CD4-positive, alpha-beta T cell treated with Interleukin-4 for 4 hours (primary cell): ENCODE measurements around the gene HLA-B.
A peak's percentile ranks its signal among the peaks of the same experiment; 100 is the strongest.
"Not testable (repeated sequence)": the region's sequence is repeated elsewhere in the genome, so short reads cannot be mapped to it uniquely, and the experiment has no call there.

Experiments used
- DNase-seq: peaks from one replicate; pipeline ENCODE4 v3.0.0-alpha.2; 2020

The HLA-B gene

GRCh38 chr6:31356946-31357466, at the start of gene HLA-B:
HLA-B (minus strand) TSS chr6:31357179; CDS start chr6:31357158, 21 bp downstream.
- DNase-seq, result peak; percentile 81

GRCh38 chr6:31405996-31406395, 49.0 kb upstream of the HLA-B start:
- DNase-seq, result no peak

GRCh38 chr6:31404061-31404364, 47.0 kb upstream of the HLA-B start:
- DNase-seq, result not testable (repeated sequence)

DNA sequence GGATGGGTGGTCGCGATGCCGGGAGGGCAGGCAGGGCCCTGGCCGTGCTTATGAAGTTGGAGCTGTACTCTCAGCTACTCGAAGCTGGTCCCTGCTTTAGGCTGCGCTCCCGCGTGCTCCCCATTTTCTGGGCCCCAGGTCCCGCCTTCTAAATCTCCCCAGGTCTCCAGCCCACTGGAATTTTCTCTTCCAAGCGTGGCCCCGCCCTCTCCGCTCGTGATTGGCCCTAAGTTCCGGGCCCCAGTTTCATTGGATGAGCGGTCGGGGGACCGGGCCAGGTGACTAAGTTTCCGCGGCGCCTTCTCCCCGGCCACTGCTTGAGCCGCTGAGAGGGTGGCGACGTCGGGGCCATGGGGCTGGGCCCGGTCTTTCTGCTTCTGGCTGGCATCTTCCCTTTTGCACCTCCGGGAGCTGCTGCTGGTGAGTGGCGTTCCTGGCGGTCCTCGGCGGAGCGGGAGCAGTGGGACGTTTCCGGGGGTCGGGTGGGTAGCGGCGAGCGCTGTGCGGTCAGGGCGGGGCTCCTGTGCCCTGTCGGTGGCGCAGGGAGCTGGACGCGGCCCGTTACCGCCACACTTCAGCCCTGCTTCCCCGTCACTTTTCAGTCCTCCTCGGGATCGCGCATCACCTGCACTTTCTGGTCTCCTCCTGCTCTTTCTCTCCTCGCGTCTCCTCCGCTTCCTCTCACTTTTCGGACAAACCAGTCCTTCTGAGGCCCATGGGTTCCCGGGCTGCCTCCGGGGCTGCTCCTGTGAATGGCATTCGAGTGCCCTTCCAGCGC, 46.5 kb upstream of the HLA-B start, which contains the start of gene MICA:
Gene MICA (plus strand): TSS at position 313 of the 778 bp plus-strand sequence. CDS start 38 bp downstream, at position 351.
- DNase-seq, result peak; percentile 60

DNA sequence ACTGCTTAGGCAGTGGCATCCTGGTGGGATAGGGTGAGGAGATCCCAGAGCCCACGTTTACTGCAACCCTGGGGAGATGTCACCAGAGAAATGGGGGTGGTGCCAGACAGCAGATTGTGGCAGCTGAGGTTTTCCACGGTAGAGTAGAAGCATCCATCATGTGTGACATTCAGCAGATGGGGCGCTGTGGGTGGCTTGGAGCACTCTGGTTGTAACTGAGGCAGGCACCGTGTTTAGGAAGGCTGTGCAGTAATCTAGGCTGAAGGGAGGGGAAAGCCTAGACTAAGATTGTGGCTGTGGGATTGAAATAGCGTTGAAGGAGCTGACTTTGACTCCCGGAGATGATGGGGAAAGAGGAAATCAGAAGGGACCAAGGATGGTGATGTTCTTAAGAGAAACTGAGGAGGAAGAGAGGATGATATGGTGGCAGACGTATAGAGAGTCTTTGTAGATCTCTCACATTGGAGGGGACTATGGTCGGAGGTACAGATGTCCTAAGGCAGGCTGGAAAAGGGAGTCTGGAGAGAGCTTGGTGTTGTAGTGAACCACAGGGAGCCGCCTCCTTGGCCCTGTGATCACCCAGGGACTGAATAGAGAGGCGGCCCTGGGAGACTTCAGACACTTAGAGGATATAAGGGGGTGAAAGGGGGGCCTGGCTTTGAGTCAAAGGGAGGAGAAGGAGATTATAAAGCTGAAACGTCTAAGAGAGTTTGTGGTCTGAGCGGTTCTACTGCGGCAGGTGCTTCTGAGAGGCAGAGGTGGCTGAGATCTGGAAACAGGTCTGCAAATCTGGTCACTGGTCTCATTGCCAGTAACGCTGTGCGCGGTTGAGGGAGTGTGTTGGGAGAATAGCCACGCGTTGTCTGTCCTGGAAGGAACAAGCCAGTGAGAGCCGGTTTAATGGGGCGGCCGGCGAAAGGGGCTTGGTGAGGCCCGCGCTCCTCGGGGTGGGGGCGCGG, 45.6 kb upstream of the HLA-B start:
- peak; percentile 46 for DNase-seq

GRCh38 chr6:31401403-31401802, 44.4 kb upstream of the HLA-B start:
- DNase-seq, result no peak

- DNase-seq, result peak; percentile 79
These were observed 43.7 kb upstream of the HLA-B start for GRCh38 chr6:31400467-31401289.

GRCh38 chr6:31399589-31400466, 42.8 kb upstream of the HLA-B start:
- peak; percentile 51 for DNase-seq

DNA sequence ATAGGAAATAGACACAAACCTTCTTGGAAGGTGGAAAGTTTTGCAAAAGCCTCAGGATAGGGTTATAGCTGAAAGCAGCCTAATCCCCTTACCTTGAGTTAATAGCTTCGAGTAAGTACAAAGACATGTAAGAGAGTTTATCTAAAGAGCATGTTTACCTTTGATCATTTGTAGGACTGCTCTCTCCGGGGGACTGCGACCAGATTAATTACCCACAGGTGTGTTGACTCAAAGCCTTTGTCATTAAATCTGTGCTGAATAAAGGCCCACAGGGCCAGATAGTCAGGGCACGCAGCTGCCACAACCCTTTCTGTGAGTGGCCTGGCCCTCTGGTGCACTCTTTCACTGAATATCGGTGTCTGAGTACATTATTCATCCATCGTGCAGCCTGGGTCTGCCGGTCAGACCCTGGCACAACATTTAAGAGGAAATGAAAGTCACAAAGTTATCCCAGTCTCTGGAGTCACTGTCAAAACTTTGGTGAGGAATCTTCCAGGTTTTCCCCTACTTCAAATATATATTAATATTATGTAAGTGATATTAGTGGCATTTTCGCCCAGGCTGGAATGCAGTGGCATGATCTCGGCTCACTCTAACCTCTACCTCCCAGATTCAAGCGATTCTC, 41.0 kb upstream of the HLA-B start:
- DNase-seq, result no peak

DNA sequence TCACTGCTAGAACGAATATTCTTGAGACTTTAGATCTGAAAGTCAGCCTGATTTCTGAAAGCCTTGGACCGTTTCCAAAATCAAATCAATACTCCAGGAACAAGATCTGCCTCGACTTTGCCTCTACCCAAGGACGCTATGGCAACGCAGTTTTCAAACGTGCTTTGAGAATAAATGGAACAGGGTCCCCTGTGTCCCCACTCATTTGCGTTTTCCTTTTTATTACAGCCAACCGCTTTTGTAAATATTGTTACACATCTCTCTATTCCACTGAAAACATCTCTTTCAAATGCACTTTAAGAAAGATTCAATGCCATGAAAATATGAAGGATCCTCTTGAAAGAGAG, 40.1 kb upstream of the HLA-B start:
- DNase-seq, result not testable (repeated sequence)

DNA sequence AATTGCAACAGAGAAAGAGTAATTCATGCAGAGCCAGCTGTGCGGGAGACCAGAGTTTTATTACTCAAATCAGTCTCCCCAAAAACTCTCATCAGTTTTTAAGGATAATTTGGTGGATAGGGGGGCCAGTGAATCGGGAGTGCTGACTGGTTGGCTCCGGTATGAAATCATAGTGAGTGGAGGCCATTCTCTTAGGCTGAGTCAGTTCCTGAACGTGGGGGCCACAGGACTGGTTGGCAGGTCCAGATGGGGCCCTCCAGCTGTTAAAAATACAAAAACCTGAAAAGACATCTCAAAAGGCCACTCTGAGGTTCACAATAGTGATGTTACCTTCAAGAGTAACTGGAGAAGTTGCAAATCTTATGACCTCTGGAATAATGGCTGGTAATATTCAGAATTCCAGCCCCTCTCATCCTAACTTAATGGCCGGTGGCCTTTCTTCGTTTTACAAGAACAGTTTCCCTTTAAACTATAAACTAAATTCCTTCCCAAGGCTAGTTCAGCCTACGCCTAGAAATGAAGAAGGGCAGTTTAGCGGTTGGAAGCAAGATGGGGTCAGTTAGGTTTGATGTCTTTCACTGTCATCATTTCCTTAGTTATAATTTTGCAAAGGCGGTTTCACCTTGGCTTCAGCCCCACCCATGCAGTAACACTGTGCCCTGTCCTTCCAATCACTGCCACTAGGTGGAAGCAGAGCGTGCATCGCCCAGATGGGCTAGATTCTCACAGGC, 39.6 kb upstream of the HLA-B start:
- peak; percentile 87 for DNase-seq

DNA sequence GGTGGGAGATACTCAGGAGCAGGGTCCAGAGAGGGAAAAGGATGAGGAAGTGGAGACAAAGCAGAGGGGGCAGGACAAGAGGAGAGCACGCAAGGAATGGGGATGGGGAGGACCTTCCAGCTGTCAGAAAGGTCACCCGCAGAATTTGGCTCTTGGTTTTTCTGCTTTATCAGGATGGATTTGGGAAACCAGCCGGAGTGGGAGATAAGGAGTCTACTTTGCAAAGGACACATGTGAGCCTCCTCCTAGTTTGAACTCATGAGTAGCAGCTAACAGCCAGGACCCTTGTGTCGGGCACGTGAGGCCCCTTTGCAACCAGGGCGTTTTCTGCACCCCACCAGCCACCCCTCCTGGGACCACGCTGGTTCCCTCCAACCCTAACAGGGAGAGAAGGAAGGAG, 38.9 kb upstream of the HLA-B start:
- no peak for DNase-seq

DNA sequence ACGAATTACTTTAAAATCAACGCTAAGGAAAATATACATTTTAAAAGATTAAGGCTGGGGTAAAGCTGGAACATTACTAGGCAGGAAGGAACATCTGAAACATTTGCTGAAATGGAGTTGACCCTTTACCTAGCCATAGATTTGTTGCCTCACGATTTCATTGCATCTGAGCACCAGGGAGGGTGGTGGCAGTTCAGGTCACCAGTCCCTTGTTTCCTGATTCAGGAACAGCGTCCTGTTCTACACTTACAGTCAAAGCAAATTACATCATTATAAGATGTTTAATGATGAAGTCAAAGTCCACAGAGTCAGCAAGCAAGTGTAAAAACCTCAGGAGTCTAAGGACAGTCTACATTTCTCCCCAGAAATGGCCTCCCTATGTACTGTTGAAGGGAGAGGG, 37.4 kb upstream of the HLA-B start:
- no peak for DNase-seq

DNA sequence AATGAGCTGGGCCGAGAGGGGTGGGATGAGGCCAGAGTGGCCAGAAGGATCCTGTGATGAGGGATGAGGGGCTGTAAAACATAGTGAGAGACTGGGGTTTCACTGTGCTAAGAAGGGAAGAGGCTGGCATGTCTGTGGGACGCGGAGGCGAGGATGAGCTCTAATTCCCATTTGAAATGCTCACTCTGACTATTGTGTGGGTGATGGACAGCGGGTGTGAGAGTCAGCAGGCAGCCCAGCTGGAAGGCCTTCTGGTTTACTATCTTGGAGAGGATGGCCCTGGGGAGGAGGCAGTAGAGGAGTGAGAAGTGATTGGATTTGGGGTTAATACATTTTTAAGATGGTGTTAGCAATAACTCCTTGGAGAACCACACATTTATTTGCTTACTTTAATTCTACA, 37.0 kb upstream of the HLA-B start:
- DNase-seq, result no peak

GRCh38 chr6:31389802-31390132, 32.8 kb upstream of the HLA-B start:
- DNase-seq, result not testable (repeated sequence)

DNA sequence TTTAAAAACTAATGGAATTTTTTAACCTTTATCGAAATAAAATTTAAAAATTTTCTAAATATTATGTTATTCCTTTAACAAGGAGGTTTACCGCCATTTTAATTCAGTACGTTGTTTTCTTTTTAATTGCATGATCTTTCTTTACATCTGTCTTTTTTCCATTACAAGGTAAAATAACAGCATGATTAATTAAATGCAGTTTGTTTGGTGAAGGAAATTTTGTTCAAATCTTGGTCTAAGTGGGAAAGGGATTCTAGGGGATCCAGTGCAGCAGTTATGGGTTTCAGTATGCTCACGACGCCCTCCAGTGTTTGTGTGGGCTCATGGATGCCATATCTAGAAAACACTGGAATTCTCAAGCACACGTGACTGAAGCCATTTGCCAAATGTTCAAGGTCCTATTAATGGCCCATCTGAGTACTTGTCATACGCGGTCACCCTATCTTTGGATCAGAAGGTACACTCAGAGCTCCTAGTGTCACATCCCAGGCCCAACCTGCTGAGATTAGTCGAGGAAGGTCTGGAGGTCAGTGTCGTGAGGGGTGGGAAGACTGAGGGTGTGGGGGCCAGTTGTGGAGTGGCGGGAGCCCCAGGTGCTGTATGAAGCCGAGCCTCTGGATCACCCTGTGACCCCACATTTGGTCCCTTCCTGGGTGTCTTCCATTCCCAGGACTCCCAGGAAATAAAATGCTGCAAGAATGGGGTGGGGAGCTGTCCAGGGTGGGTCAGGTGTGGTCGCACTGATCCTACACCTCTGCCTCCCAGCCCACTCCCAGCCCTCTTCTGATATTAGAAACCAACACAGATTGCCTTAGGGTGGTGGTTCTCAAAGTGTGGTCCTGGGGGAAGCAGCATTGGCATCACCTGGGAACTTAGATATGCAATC, 32.2 kb upstream of the HLA-B start:
- not testable (repeated sequence) for DNase-seq

GRCh38 chr6:31386977-31387376, 30.0 kb upstream of the HLA-B start:
- no peak for DNase-seq

DNA sequence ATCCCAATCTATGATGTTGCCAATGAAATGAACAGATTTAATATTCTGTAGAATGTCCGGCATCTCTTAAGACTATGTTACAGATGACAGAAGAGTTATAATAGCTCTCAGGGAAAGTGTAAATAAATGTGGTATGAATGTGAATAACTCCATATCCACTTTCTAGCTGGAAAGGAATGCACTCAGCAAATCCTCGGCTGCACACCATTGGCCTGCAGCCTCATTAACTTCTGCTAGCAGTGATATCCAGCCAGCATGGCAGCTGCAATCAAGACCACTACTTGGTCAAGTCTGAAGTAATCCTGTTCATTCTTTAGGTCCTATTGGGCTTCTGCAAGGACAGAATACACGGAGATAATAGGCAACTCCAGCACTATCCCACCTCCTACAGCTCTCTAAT, 29.1 kb upstream of the HLA-B start:
- DNase-seq, result no peak

DNA sequence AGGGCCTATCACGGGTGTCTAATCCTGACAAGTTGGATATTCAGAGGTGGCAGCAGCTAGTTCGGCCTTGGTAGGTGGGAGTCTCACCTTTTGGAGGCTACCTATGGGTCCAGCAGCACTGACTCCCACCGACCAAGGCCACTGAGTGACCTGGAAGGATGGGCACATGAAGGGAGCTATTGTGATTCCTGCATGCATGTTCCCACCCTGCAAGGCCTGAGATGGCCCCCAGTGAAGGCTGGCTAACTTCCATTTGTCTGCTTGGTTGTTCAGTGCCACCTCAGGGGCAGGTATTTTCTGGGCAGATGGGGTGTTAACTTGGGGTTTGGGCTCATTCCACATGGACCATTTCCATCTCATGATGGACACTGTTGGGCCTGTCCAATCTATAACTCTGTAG, 28.1 kb upstream of the HLA-B start:
- no peak for DNase-seq

GRCh38 chr6:31383149-31383548, 26.2 kb upstream of the HLA-B start:
- no peak for DNase-seq
